GM12878 (cell line): ENCODE measurements around the gene SHC2. TPM values are rescaled to one million over a fixed set of nuclear protein-coding genes. Genes with fewer than 3 reads are reported as not detected.

Experiments
- ATAC-seq: fragments of 200-7000 bp; cut with Tn5 transposase; 3 replicates; pipeline ENCODE4 v1.9.1; 2020; ENCODE audit warnings: mild to moderate bottlenecking, moderate library complexity
- BruUV-seq: library from RNA; stranded (reverse); fragments of 400-500 nt; replicated peaks from 2 replicates; lab custom pipeline; 2021; lab: Mats Ljungman, UMichigan
- CTCF ChIA-PET: fragments of 300-600 bp; sonication (Branson Sonifier 250); formaldehyde crosslinking; extraction: SDS; loops from one replicate; lab custom pipeline; 2021; ENCODE audit warnings: inconsistent platforms; lab: Yijun Ruan, JAX
- POLR2A ChIA-PET: fragments of 350-600 bp; formaldehyde crosslinking; extraction: SDS; loops from one replicate; lab custom pipeline; 2021; ENCODE audit warnings: inconsistent platforms; lab: Charles Lee
- RAD21 ChIA-PET: fragments of 300-600 bp; sonication (Branson Sonifier 250); formaldehyde crosslinking; loops from one replicate; lab custom pipeline; 2023; ENCODE audit warnings: antibody characterized with exemption; ENCODE audit not compliant: unreplicated experiment; lab: Charles Lee
- SMC1A ChIA-PET: fragments of 300-600 bp; sonication (Branson Sonifier 250); formaldehyde crosslinking; loops from one replicate; lab custom pipeline; 2023; ENCODE audit not compliant: unreplicated experiment, uncharacterized antibody; lab: Charles Lee
- DNase-seq: peaks from one replicate; pipeline ENCODE4 v3.0.0-alpha.2; 2011; ENCODE audit warnings: low read depth, low spot score
- FAIRE-seq: peaks from 3 replicates; lab custom pipeline; 2011; peaks lifted over from hg19 to GRCh38; lab: Jason Lieb, UNC
- H2AFZ ChIP-seq: 2 replicates; pipeline ENCODE4 v1.6.0; 2011; ENCODE audit warnings: low read depth, low read length, control low read depth; ENCODE audit not compliant: control insufficient read depth
- H3K27ac ChIP-seq: 2 replicates; pipeline ENCODE4 v1.5.1; 2011; ENCODE audit warnings: control low read depth; ENCODE audit not compliant: control insufficient read depth, insufficient read depth
- H3K27me3 ChIP-seq, 2 experiments: replicated peaks in 1 of 2; 2 replicates each; pipeline versions ENCODE4 v1.6.0 to v1.6.1; 2011; ENCODE audit warnings: low read length in 1 of 2; ENCODE audit not compliant: control insufficient read depth in 2 of 2, insufficient read depth in 2 of 2
- H3K36me3 ChIP-seq, 2 experiments: 2 replicates each; pipeline ENCODE4 v1.5.1; 2011; ENCODE audit warnings: low read length in 1 of 2; ENCODE audit not compliant: control insufficient read depth in 2 of 2, insufficient read depth in 2 of 2
- H3K4me1 ChIP-seq: 2 replicates; pipeline ENCODE4 v1.6.1; 2011; ENCODE audit warnings: mild to moderate bottlenecking, low read length, moderate library complexity, mixed read lengths; ENCODE audit not compliant: control insufficient read depth, insufficient read depth
- H3K4me2 ChIP-seq: 2 replicates; pipeline ENCODE4 v1.6.0; 2011; ENCODE audit warnings: control low read depth; ENCODE audit not compliant: control insufficient read depth, insufficient read depth
- H3K4me3 ChIP-seq: fragments of 200-600 bp; sonication (generic); 2 replicates; pipeline ENCODE4 v1.5.1; 2016
- H3K79me2 ChIP-seq: 2 replicates; pipeline ENCODE4 v1.6.0; 2011; ENCODE audit warnings: low read length; ENCODE audit not compliant: control insufficient read depth, insufficient read depth
- H3K9ac ChIP-seq: 2 replicates; pipeline ENCODE4 v1.8.0; 2011; ENCODE audit warnings: low read length, control low read depth, mixed read lengths; ENCODE audit not compliant: control insufficient read depth, insufficient read depth
- H3K9me3 ChIP-seq: replicated peaks from 3 replicates; pipeline ENCODE4 v1.5.1; 2011; ENCODE audit warnings: mild to moderate bottlenecking, low read length; ENCODE audit not compliant: control insufficient read depth, insufficient read depth
- H4K20me1 ChIP-seq: 2 replicates; pipeline ENCODE4 v1.6.0; 2011; ENCODE audit not compliant: control insufficient read depth, insufficient read depth
- BHLHE40 ChIP-seq, 2 experiments: fragments of 450-650 bp in 1 of 2; IDR thresholded peaks; 2 replicates each; pipeline ENCODE4 v1.6.1; 2011 to 2017; ENCODE audit warnings: low read depth in 2 of 2, borderline replicate concordance in 1 of 2, improper control_type of control experiment in 1 of 2, low read length in 1 of 2, mild to moderate bottlenecking in 1 of 2
- CHD1 ChIP-seq: IDR thresholded peaks from 2 replicates; pipeline ENCODE4 v1.6.1; 2012; ENCODE audit warnings: low read depth, low read length, improper control_type of control experiment
- CREM ChIP-seq: IDR thresholded peaks from 2 replicates; pipeline ENCODE4 v1.6.1; 2014; ENCODE audit warnings: antibody characterized with exemption, low read depth
- EED ChIP-seq: sonication (generic); IDR thresholded peaks from 2 replicates; pipeline ENCODE4 v1.6.1; 2016; ENCODE audit warnings: antibody characterized with exemption, low read depth
- ETV6 ChIP-seq, 2 experiments: fragments of 450-650 bp in 1 of 2; IDR thresholded peaks in 1 of 2; conservative IDR thresholded peaks in 1 of 2; 2 replicates each; pipeline ENCODE4 v1.6.1; 2014; ENCODE audit warnings: antibody characterized with exemption in 1 of 2, borderline replicate concordance in 1 of 2, low read depth in 1 of 2, mild to moderate bottlenecking in 1 of 2, moderate library complexity in 1 of 2
- HDGF ChIP-seq: fragments of 450-650 bp; IDR thresholded peaks from 2 replicates; pipeline ENCODE4 v1.6.1; 2016; ENCODE audit warnings: antibody characterized with exemption
- MYC ChIP-seq: IDR thresholded peaks from 2 replicates; pipeline ENCODE4 v1.6.1; 2011; ENCODE audit warnings: mild to moderate bottlenecking, low read length, moderate library complexity, inconsistent platforms; ENCODE audit not compliant: insufficient read depth, insufficient replicate concordance, insufficient read length, severe bottlenecking
- ZNF384 ChIP-seq: IDR thresholded peaks from 2 replicates; pipeline ENCODE4 v1.6.1; 2012; ENCODE audit warnings: low read depth, mild to moderate bottlenecking, low read length, improper control_type of control experiment, borderline replicate concordance
- ZSCAN29 ChIP-seq: fragments of 450-650 bp; IDR thresholded peaks from 2 replicates; pipeline ENCODE4 v1.6.1; 2017; ENCODE audit warnings: mild to moderate bottlenecking, moderate library complexity
- WGBS: methylation state at CpG from one replicate; pipeline ENCODE4 v1.1.6; 2016; ENCODE audit warnings: low lambda C conversion rate; ENCODE audit not compliant: insufficient replicate concordance, insufficient coverage; ENCODE audit errors: missing lambda C conversion rate; 5-methylcytosine and 5-hydroxymethylcytosine counted together
- in situ Hi-C: fragments of 300-500 bp; cut with MboI; formaldehyde crosslinking; loops from 9 replicates; pipeline ENCODE4 v1.14.3; 2018; ENCODE audit warnings: mixed read lengths
- intact Hi-C: fragments of 100-400 bp; cut with micrococcal nuclease; formaldehyde crosslinking; loops from one replicate; pipeline ENCODE4 v1.14.2; 2022; ENCODE audit not compliant: unreplicated experiment
- polyA plus RNA-seq, 11 experiments: library from polyadenylated mRNA; depleted of rRNA in 4 of 11; unstranded in 6 of 11; stranded (reverse) in 5 of 11; fragments of >200 nt; fragmentation: Nextera tagmentation in 4 of 11; fragmentation: Illumina TruSeq in 1 of 11; extraction: Ambion mirVana in 4 of 11; extraction: Trizol in 1 of 11; gene quantifications; 1 replicate in 1 of 11; 2 replicates in 10 of 11; pipeline versions ENCODE4 v1.2.1 to v1.2.3, GENCODE V29; 2011 to 2016; ENCODE audit warnings: inconsistent platforms in 2 of 11, missing spikeins in 2 of 11, low read depth in 1 of 11
- total RNA-seq, 4 experiments: library from RNA; depleted of rRNA in 3 of 4; stranded (reverse); fragments of >200 nt in 3 of 4; fragmentation: Illumina TruSeq in 1 of 4; extraction: Trizol in 1 of 4; gene quantifications; 2 replicates each; pipeline versions ENCODE4 v1.2.1 to v1.2.3, GENCODE V29; 2013 to 2021
- TF ChIP-seq, protein P1 (sequence below): fragments of 450-650 bp; IDR thresholded peaks from 2 replicates; pipeline ENCODE4 v1.6.1; 2017; ENCODE audit warnings: mild to moderate bottlenecking
- TF ChIP-seq, protein P2 (sequence below): fragments of 450-650 bp; IDR thresholded peaks from 2 replicates; pipeline ENCODE4 v1.6.1; 2014; ENCODE audit warnings: mild to moderate bottlenecking
- TF ChIP-seq, protein P3 (sequence below), 3 experiments: IDR thresholded peaks in 2 of 3; conservative IDR thresholded peaks in 1 of 3; 2 replicates each; pipeline ENCODE4 v1.5.1; 2011; ENCODE audit warnings: low read depth in 3 of 3, low read length in 3 of 3, mild to moderate bottlenecking in 3 of 3, control low read depth in 2 of 3, moderate library complexity in 2 of 3, inconsistent platforms in 1 of 3, mixed read lengths in 1 of 3; ENCODE audit not compliant: control insufficient read depth in 2 of 3, insufficient read depth in 1 of 3; ENCODE audit errors: extremely low read depth in 1 of 3
- TF ChIP-seq, protein P4 (sequence below): fragments of 450-650 bp; IDR thresholded peaks from 2 replicates; pipeline ENCODE4 v1.6.1; 2016; ENCODE audit warnings: mild to moderate bottlenecking

The SHC2 gene
- total and polyA plus RNA-seq, 10 of the 15 experiments (the other 5 are each of a cell fraction or from before 2014, with no cell fraction given): 0.08 TPM; not detected in 9

DNA sequence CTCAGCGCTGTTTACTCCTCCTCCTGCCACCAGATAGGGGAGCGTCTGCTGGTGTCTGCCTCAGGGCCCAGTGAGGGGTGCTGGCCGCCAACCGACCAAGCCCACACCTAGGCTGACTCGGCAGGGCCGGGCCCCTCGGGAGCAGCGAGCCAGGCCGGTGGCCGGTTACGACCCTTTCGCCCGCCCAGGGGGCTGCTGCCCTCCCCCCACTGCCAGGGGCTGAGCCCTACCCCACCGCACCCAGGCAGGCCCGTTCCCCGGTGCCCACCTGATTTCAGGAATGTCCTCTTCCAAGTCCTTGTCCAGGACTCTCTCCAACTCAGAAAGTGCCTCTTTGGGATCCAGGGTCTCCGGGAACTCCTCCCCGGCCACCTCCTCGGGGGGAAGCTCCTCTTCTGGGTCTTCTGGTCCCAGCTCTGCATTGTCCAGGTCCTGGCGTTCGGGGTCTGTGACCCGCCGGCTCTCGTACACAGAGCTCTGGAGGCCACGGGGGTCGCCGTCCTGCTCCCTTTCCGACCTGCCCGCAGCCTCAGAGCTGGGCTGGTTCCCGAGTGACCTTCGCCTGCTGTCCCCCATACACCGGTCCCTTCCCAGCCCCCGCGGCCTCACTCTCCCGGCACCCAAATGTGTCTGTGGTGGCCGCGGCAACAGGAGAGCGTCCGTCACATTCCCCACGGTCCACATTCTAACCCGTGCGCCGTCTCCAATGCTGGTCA is 85.3 kb downstream of the SHC2 start:
- no TSS peak for BruUV-seq
- in situ Hi-C loops: no loop called here

DNA sequence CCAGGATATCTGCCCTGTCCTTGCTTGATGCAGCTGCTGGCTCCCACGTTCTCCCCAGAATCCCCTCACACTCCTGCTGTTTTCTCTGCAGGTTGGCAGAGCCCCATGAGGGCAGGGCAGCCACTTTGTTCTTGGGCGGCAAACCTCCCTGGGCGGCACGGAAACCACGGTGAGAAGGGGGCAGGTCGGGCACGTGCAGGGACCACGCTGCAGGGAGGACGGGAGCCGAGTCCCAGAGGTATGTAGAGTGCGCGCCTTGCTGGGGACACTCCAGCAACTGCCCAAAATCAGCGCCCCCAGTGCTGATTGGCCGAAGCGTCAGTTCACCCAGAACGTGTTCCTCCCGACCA is 86.0 kb downstream of the SHC2 start:
- ATAC-seq: no peak
- Histone ChIP-seq H3K27ac (no peak overlapping the region), H3K9me3 (no peaks in the 10 kb centered on the region), H3K4me1 (no peaks in the 10 kb centered on the region), H3K27me3 (no peaks in the 10 kb centered on the region), H4K20me1 (no peaks in the 10 kb centered on the region), H3K79me2 (no peaks in the 10 kb centered on the region), H3K4me3 (no peak overlapping the region), H3K9ac (no peak overlapping the region), H3K4me2 (no peak overlapping the region), H2AFZ (no peak overlapping the region), H3K36me3 (no peaks in the 10 kb centered on the region)
- intact Hi-C loops (no loop called here), in situ Hi-C loops (no loop called here)
- SMC1A ChIA-PET: no interaction called here
- POLR2A ChIA-PET: no interaction called here
- no TSS peak for BruUV-seq
- no peak for FAIRE-seq
- CTCF ChIA-PET: no interaction called here
- DNase-seq: no peak
- RAD21 ChIA-PET: no interaction called here
- WGBS: 70% methylated on average over 12 of the region's 17 CpGs
- TF ChIP-seq HDGF (no peak), EED (no peak), CHD1 (no peak)
- TF ChIP-seq, protein P1, sequence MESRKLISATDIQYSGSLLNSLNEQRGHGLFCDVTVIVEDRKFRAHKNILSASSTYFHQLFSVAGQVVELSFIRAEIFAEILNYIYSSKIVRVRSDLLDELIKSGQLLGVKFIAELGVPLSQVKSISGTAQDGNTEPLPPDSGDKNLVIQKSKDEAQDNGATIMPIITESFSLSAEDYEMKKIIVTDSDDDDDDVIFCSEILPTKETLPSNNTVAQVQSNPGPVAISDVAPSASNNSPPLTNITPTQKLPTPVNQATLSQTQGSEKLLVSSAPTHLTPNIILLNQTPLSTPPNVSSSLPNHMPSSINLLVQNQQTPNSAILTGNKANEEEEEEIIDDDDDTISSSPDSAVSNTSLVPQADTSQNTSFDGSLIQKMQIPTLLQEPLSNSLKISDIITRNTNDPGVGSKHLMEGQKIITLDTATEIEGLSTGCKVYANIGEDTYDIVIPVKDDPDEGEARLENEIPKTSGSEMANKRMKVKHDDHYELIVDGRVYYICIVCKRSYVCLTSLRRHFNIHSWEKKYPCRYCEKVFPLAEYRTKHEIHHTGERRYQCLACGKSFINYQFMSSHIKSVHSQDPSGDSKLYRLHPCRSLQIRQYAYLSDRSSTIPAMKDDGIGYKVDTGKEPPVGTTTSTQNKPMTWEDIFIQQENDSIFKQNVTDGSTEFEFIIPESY: no peak
- TF ChIP-seq, protein P2, sequence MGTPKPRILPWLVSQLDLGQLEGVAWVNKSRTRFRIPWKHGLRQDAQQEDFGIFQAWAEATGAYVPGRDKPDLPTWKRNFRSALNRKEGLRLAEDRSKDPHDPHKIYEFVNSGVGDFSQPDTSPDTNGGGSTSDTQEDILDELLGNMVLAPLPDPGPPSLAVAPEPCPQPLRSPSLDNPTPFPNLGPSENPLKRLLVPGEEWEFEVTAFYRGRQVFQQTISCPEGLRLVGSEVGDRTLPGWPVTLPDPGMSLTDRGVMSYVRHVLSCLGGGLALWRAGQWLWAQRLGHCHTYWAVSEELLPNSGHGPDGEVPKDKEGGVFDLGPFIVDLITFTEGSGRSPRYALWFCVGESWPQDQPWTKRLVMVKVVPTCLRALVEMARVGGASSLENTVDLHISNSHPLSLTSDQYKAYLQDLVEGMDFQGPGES: no peak
- TF ChIP-seq, protein P3, sequence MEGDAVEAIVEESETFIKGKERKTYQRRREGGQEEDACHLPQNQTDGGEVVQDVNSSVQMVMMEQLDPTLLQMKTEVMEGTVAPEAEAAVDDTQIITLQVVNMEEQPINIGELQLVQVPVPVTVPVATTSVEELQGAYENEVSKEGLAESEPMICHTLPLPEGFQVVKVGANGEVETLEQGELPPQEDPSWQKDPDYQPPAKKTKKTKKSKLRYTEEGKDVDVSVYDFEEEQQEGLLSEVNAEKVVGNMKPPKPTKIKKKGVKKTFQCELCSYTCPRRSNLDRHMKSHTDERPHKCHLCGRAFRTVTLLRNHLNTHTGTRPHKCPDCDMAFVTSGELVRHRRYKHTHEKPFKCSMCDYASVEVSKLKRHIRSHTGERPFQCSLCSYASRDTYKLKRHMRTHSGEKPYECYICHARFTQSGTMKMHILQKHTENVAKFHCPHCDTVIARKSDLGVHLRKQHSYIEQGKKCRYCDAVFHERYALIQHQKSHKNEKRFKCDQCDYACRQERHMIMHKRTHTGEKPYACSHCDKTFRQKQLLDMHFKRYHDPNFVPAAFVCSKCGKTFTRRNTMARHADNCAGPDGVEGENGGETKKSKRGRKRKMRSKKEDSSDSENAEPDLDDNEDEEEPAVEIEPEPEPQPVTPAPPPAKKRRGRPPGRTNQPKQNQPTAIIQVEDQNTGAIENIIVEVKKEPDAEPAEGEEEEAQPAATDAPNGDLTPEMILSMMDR (IDR thresholded peaks at IDR 0.05 in 2 of 3, conservative IDR thresholded peaks at IDR 0.05 in 1 of 3; ENCODE audit: control insufficient read depth in 2 of 3, extremely low read depth in 1 of 3, insufficient read depth in 1 of 3, low read depth in 3 of 3, low read length in 3 of 3): no peak
- TF ChIP-seq, protein P4, sequence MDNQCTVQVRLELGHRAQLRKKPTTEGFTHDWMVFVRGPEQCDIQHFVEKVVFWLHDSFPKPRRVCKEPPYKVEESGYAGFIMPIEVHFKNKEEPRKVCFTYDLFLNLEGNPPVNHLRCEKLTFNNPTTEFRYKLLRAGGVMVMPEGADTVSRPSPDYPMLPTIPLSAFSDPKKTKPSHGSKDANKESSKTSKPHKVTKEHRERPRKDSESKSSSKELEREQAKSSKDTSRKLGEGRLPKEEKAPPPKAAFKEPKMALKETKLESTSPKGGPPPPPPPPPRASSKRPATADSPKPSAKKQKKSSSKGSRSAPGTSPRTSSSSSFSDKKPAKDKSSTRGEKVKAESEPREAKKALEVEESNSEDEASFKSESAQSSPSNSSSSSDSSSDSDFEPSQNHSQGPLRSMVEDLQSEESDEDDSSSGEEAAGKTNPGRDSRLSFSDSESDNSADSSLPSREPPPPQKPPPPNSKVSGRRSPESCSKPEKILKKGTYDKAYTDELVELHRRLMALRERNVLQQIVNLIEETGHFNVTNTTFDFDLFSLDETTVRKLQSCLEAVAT: no peak

More for the DNA sequence above, 85.3 kb downstream of the SHC2 start:
- ChIA-PET RAD21 (no interaction called here), SMC1A (no interaction called here), CTCF (no interaction called here), POLR2A (no interaction called here)
- DNase-seq: no peak
- ATAC-seq: no peak
- Histone ChIP-seq H3K4me3 (no peak overlapping the region), H3K4me1 (no peaks in the 10 kb centered on the region), H4K20me1 (no peaks in the 10 kb centered on the region), H3K36me3 (no peaks in the 10 kb centered on the region), H3K27ac (no peak overlapping the region), H2AFZ (no peak overlapping the region), H3K9me3 (no peaks in the 10 kb centered on the region), H3K79me2 (no peaks in the 10 kb centered on the region), H3K4me2 (no peak overlapping the region), H3K9ac (no peak overlapping the region), H3K27me3 (no peaks in the 10 kb centered on the region)
- TF ChIP-seq BHLHE40 (IDR thresholded peaks at IDR 0.05; ENCODE audit: borderline replicate concordance in 1 of 2, low read depth in 2 of 2, low read length in 1 of 2) (no peak), CREM (no peak), ZNF384 (no peak), ZSCAN29 (no peak), ETV6 (conservative IDR thresholded peaks at IDR 0.05 in 1 of 2, IDR thresholded peaks at IDR 0.05 in 1 of 2; ENCODE audit: borderline replicate concordance in 1 of 2, low read depth in 1 of 2) (no peak), MYC (no peak)
- intact Hi-C loops: no loop called here
- 78% methylated on average over 42 of the region's 43 CpGs for WGBS
- FAIRE-seq: no peak
